ENCODE measurements around the gene RGP1. TPM values are rescaled to one million over a fixed set of nuclear protein-coding genes. Genes with fewer than 3 reads are reported as not detected.

RGP1 gene
- total RNA-seq, 2 donors from 2014 or later: 19.4 to 30.3 TPM

DNA sequence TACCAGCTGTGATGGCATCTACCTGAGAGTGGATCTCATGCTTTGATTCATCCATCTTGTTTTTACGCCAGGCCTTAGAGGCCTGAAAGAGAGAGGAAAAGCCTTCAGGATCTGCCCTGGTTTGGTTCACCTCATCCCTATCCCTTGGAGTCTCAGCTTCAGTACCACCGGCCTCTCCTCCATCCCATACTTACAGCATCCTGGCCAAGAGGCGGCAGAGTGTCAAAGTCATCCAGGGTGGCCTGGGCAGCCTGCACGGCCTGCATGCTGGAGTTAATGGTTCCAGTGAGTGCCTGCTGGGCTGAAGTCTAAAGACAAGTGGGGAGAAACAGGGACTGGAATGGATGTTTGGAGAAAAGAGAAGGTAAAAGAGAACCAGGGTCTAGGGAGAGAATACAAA is 29.5 kb upstream of the RGP1 start:
- 96% methylated on average over 4 of the region's 4 CpGs for WGBS
- Histone ChIP-seq H3K36me3 (peaks cover 51 to 58% of the 10 kb centered on the region in 2 donors), H3K9me3 (no peaks in the 10 kb centered on the region), H3K27me3 (replicated peaks; ENCODE audit: insufficient read depth) (no peaks in the 10 kb centered on the region), H3K27ac (no peak overlapping the region), H3K4me3 (no peak overlapping the region), H3K4me1 (replicated peaks) (no peaks in the 10 kb centered on the region)
- TF ChIP-seq POLR2A (IDR thresholded peaks at IDR 0.05) (no peak), POLR2AphosphoS5 (IDR thresholded peaks at IDR 0.05) (no peak)
- TF ChIP-seq, protein P1, sequence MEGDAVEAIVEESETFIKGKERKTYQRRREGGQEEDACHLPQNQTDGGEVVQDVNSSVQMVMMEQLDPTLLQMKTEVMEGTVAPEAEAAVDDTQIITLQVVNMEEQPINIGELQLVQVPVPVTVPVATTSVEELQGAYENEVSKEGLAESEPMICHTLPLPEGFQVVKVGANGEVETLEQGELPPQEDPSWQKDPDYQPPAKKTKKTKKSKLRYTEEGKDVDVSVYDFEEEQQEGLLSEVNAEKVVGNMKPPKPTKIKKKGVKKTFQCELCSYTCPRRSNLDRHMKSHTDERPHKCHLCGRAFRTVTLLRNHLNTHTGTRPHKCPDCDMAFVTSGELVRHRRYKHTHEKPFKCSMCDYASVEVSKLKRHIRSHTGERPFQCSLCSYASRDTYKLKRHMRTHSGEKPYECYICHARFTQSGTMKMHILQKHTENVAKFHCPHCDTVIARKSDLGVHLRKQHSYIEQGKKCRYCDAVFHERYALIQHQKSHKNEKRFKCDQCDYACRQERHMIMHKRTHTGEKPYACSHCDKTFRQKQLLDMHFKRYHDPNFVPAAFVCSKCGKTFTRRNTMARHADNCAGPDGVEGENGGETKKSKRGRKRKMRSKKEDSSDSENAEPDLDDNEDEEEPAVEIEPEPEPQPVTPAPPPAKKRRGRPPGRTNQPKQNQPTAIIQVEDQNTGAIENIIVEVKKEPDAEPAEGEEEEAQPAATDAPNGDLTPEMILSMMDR (IDR thresholded peaks at IDR 0.05): no peak
- intact Hi-C loops (cut with DNase I): no loop called here
- DNase-seq (ENCODE audit: low spot score): no peak

DNA sequence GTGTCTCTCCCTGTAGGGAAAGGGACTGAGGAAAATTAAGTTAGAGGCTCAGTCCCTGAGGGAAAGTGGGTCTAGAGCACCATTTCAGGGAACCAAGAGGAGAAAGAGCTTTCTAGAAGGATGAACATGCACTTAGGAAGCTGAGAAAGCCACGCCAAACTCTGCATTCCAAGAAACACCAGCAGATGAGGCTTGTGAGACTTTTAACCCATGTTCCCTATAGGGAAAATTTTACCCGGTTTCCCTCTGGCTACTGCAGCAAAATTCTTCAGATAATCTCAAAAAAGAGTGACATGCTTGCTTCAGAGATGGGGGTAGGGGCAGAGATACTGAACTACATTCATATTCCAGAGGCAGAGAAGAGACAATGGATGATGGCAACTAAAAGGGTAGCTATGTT is 25.7 kb upstream of the RGP1 start:
- Histone ChIP-seq H3K27ac (no peak overlapping the region), H3K9me3 (no peaks in the 10 kb centered on the region), H3K4me3 (no peak overlapping the region), H3K36me3 (peaks cover 30 to 37% of the 10 kb centered on the region in 2 donors), H3K27me3 (replicated peaks; ENCODE audit: insufficient read depth) (no peaks in the 10 kb centered on the region), H3K4me1 (replicated peaks) (peaks cover 5% of the 10 kb centered on the region)
- no peak for DNase-seq (ENCODE audit: low spot score)
- intact Hi-C loops (cut with DNase I): no loop called here
- TF ChIP-seq, protein P1 (IDR thresholded peaks at IDR 0.05): no peak
- no peak for TF ChIP-seq POLR2AphosphoS5 (IDR thresholded peaks at IDR 0.05)
- no peak for TF ChIP-seq POLR2A (IDR thresholded peaks at IDR 0.05)
- 85% methylated on average over 2 of the region's 2 CpGs for WGBS

DNA sequence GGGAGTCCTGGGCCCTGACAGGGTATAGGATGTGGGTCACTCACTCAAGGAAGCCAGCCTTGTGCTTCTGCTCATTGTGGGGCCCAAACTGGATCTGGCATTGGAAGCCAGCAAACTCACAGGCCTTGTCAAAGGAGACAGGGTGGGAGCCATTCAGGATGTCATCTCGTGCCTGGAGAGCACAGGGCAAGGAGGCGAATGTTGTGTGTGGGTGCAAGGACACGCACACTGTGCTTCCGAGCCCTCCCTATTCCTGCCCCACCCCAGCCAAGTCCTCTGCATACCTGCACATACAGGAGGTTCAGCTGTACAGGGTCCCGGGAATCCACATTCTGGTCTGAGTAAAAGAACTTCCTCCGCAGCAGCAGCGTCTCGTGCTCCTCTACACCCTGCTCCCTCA is 25.2 kb upstream of the RGP1 start:
- peaks cover 8% of the 10 kb centered on the region for H3K4me1 ChIP-seq (replicated peaks)
- no peaks in the 10 kb centered on the region for H3K27me3 ChIP-seq (replicated peaks; ENCODE audit: insufficient read depth)
- H3K27ac ChIP-seq: no peak overlapping the region
- H3K4me3 ChIP-seq: no peak overlapping the region
- no peaks in the 10 kb centered on the region for H3K9me3 ChIP-seq
- DNase-seq (ENCODE audit: low spot score): no peak
- intact Hi-C loops (cut with DNase I): no loop called here
- no peak for TF ChIP-seq POLR2AphosphoS5 (IDR thresholded peaks at IDR 0.05)
- TF ChIP-seq POLR2A (IDR thresholded peaks at IDR 0.05): no peak
- TF ChIP-seq, protein P1 (IDR thresholded peaks at IDR 0.05): no peak
- peaks cover 27 to 34% of the 10 kb centered on the region in 2 donors for H3K36me3 ChIP-seq
- WGBS: 92% methylated on average over 8 of the region's 8 CpGs

DNA sequence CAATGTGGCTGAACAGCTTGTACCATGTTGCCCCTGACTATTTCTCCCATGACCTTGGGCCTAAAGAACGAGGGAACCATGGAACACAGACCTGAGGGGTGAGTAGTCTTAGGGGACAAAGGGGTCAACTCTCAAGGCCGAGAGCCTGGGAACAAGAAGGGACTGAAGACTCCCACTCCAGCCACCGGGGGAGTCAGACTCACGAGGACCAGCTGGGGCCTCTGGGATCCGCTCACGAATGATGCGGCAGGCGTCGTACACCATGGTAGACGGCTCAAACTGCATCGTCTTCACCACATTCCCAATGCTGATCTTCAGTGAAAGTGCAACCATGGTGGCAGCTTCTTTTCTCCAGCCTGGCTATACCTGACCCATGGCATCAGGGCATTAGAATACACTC is 23.7 kb upstream of the RGP1 start:
- H3K4me3 ChIP-seq: no peak overlapping the region

DNA sequence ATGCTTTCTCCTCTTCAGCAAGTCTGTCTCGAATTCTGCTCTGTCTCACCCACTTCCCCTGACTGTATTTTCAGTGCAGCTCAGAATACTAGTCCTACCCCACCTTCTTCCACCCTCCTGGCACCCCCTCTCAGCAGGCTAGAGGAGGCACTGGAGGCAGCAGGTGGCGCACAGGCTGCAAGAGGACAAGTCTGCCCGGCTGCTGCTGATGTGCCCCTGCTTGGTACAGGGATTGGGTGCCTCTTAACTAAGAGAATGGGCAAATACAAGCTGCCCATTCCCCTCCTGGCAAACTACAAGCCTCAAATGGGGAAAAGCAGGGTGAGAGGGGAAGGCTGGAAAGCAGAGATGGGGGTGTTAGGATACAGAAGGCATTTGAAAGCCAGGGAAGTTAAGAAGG is 22.2 kb upstream of the RGP1 start:
- DNase-seq (ENCODE audit: low spot score): no peak
- intact Hi-C loops (cut with DNase I): loop anchor here (2.0 kb wide), 1 partner anchor 32 kb away; no protein-coding TSS in a partner anchor
- Histone ChIP-seq H3K27ac (peak overlapping the region; percentile 88 to 96), H3K27me3 (replicated peaks; ENCODE audit: insufficient read depth) (no peaks in the 10 kb centered on the region), H3K36me3 (peaks cover 8 to 20% of the 10 kb centered on the region in 2 donors), H3K4me3 (no peak overlapping the region), H3K9me3 (no peaks in the 10 kb centered on the region), H3K4me1 (replicated peaks) (peaks cover 22% of the 10 kb centered on the region)
- 58% methylated on average over 3 of the region's 3 CpGs for WGBS
- TF ChIP-seq, protein P1 (IDR thresholded peaks at IDR 0.05): no peak
- TF ChIP-seq POLR2AphosphoS5 (IDR thresholded peaks at IDR 0.05) (no peak), POLR2A (IDR thresholded peaks at IDR 0.05) (no peak)

More for the DNA sequence above, 23.7 kb upstream of the RGP1 start:
- Histone ChIP-seq H3K4me1 (replicated peaks) (peaks cover 15% of the 10 kb centered on the region), H3K27me3 (replicated peaks; ENCODE audit: insufficient read depth) (no peaks in the 10 kb centered on the region), H3K9me3 (no peaks in the 10 kb centered on the region), H3K27ac (peak overlapping the region in 1 of 2 donors; percentile 88), H3K36me3 (peaks cover 14 to 20% of the 10 kb centered on the region in 2 donors)
- DNase-seq (ENCODE audit: low spot score): no peak
- WGBS: 92% methylated on average over 11 of the region's 11 CpGs
- TF ChIP-seq POLR2AphosphoS5 (IDR thresholded peaks at IDR 0.05): no peak
- no peak for TF ChIP-seq POLR2A (IDR thresholded peaks at IDR 0.05)
- intact Hi-C loops (cut with DNase I): no loop called here

Data from prostate gland (tissue), 2 donors.